ENCODE data around the gene NOS1AP. TPM values are rescaled to one million over a fixed set of nuclear protein-coding genes. Genes with fewer than 3 reads are reported as not detected.

The NOS1AP gene
- total and polyA plus RNA-seq, 9 of the 15 experiments (the other 6 are each of a cell fraction or from before 2014, with no cell fraction given), result 0.07 to 1.5 (median 0.22) TPM

GRCh38 chr1:162151900-162152829 is 82.7 kb downstream of the NOS1AP start (continued):
- no peak for TF ChIP-seq GABPB2 (CRISPR knock-in tag; conservative IDR thresholded peaks at IDR 0.05)
- no peak for TF ChIP-seq WHSC1 (IDR thresholded peaks at IDR 0.05; ENCODE audit: low read length)
- no peak for TF ChIP-seq CXXC5 (CRISPR knock-in tag; IDR thresholded peaks at IDR 0.05)
- no peak for TF ChIP-seq RNF2 (IDR thresholded peaks at IDR 0.05)
- no peak for TF ChIP-seq THAP7 (CRISPR knock-in tag; IDR thresholded peaks at IDR 0.05)
- no peak for TF ChIP-seq SREBF2 (CRISPR knock-in tag; IDR thresholded peaks at IDR 0.05)
- TF ChIP-seq ZNF277 (CRISPR knock-in tag; IDR thresholded peaks at IDR 0.05; ENCODE audit: borderline replicate concordance), result no peak
- TF ChIP-seq RCOR1 (IDR thresholded peaks at IDR 0.05; ENCODE audit: borderline replicate concordance in 1 of 2, low read depth in 2 of 2, low read length in 2 of 2), result peak in 1 of 2 experiments; percentile 90; a peak in 2 of 4 replicates
- no peak for TF ChIP-seq VEZF1 (CRISPR knock-in tag; IDR thresholded peaks at IDR 0.05)
- no peak for TF ChIP-seq AFF4 (CRISPR knock-in tag; IDR thresholded peaks at IDR 0.05)
- TF ChIP-seq TFAP4 (CRISPR knock-in tag; IDR thresholded peaks at IDR 0.05; ENCODE audit: borderline replicate concordance), result peak; percentile 72; the same call in 1 of the 2 replicates
- TF ChIP-seq CEBPB (tag; IDR thresholded peaks at IDR 0.05), result peak; percentile 87
- no peak for TF ChIP-seq CBX5 (IDR thresholded peaks at IDR 0.05; ENCODE audit: borderline replicate concordance, low read depth)
- peak; percentile 90 for TF ChIP-seq CEBPG (CRISPR knock-in tag; IDR thresholded peaks at IDR 0.05)
- TF ChIP-seq CEBPG (tag; conservative IDR thresholded peaks at IDR 0.05 in 1 of 2, IDR thresholded peaks at IDR 0.05 in 1 of 2), result peak; percentile 95 to 96
- TF ChIP-seq NFATC3 (IDR thresholded peaks at IDR 0.05), result no peak
- TF ChIP-seq C11orf30 (IDR thresholded peaks at IDR 0.05; ENCODE audit: low read depth), result no peak
- 0 out of 2 replicates have a peak, but pooled peaks have one; percentile 44 for TF ChIP-seq ZNF263 (CRISPR knock-in tag; IDR thresholded peaks at IDR 0.05; ENCODE audit: borderline replicate concordance)
- no peak for TF ChIP-seq HDAC8 (tag; IDR thresholded peaks at IDR 0.05)
